ENCODE data around the gene AP2S1. TPM values are rescaled to one million over a fixed set of nuclear protein-coding genes. Genes with fewer than 3 reads are reported as not detected.
"Not testable (repeated sequence)": the region's sequence is repeated elsewhere in the genome, so short reads cannot be mapped to it uniquely, and the experiment has no call there.

The AP2S1 gene
- total RNA-seq, 4 donors from 2014 or later: 3.8 to 59.1 (median 45.1) TPM

DNA sequence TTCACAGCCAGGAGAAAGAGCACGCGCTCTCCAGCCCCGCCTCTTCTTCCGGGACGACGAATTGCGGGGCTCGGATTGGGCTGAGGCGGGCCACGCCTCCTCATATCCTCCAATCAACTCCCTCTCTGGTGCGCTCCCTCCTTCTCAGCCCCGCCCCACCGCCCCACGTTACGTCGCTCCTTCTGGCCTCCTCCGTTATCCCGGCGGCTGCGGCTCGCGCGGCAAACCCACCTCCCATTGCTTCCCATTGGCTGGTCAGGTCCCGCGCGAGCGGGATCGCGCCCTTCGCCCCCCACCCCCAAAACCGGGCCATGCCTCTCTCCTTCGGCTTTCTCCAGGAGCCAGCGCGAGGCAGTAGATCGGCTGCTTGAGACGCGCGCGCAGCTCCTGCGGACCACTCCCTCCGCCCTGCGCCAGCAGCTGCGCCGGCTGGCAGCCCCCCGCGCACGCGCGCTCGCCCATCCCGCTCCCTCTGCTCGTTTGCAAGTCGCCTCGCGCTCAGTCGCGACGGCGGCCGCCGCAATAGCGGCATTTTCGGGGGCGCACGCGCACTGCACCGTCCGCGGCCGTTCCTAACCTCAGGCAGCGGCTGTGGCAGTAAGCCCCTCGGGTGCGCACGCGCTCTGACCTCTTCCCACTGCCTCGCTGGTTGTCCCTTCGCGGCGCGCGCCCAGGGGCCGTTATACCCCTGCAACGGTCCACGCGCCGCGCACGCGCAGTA lies 9.6 kb upstream of the AP2S1 start:
- intact Hi-C loops (cut with DNase I; ENCODE audit: low total_unique reads): loop anchor here (5.0 kb wide), 1 partner anchor 132 kb away; no protein-coding TSS in a partner anchor
- H3K4me3 ChIP-seq: peak overlapping the region; percentile 60 to 69
- H3K9me3 ChIP-seq: no peaks in the 10 kb centered on the region
- H3K27me3 ChIP-seq: no peaks in the 10 kb centered on the region
- peaks cover 0 to 7% of the 10 kb centered on the region in 2 donors for H3K4me1 ChIP-seq
- peak; percentile 97 to 99 for DNase-seq
- H3K36me3 ChIP-seq: no peaks in the 10 kb centered on the region
- peak; percentile 43 to 83 for TF ChIP-seq POLR2A (IDR thresholded peaks at IDR 0.05)
- TF ChIP-seq, protein P1, sequence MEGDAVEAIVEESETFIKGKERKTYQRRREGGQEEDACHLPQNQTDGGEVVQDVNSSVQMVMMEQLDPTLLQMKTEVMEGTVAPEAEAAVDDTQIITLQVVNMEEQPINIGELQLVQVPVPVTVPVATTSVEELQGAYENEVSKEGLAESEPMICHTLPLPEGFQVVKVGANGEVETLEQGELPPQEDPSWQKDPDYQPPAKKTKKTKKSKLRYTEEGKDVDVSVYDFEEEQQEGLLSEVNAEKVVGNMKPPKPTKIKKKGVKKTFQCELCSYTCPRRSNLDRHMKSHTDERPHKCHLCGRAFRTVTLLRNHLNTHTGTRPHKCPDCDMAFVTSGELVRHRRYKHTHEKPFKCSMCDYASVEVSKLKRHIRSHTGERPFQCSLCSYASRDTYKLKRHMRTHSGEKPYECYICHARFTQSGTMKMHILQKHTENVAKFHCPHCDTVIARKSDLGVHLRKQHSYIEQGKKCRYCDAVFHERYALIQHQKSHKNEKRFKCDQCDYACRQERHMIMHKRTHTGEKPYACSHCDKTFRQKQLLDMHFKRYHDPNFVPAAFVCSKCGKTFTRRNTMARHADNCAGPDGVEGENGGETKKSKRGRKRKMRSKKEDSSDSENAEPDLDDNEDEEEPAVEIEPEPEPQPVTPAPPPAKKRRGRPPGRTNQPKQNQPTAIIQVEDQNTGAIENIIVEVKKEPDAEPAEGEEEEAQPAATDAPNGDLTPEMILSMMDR (IDR thresholded peaks at IDR 0.05): no peak
- peak overlapping the region; percentile 97 for H3K27ac ChIP-seq

DNA sequence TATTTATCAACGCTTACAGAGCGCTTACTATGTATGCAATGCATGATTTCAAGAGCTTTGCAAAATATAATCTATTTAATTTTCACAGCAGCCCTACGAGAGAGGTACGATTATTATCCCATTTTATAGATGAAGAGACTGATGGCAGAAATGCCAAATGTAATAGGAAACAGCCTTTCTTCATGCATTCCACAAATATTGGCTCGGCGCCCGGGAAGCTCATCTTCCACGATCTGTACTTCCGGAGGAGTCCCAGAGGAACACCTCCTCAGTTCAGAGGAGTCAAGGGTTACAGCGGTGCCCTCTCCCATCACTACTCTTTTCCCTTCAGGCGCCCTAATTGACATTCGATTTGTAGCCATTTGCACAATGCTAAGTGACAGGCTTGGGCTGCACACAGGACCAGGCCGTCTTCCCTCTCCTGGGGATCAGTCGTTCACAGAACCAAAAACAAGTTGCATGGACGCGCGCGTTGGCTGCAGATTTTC lies 9.0 kb upstream of the AP2S1 start:
- Histone ChIP-seq H3K4me1 (peaks cover 0 to 7% of the 10 kb centered on the region in 2 donors), H3K36me3 (no peaks in the 10 kb centered on the region), H3K27ac (peak overlapping the region; percentile 97), H3K9me3 (no peaks in the 10 kb centered on the region), H3K4me3 (peak overlapping the region in 1 of 2 donors; percentile 20), H3K27me3 (no peaks in the 10 kb centered on the region)
- intact Hi-C loops (cut with DNase I; ENCODE audit: low total_unique reads): loop anchor here (5.0 kb wide), 1 partner anchor 133 kb away; no protein-coding TSS in a partner anchor
- TF ChIP-seq, protein P1 (IDR thresholded peaks at IDR 0.05): peak in 1 of 4 experiments; percentile 3
- TF ChIP-seq POLR2A (IDR thresholded peaks at IDR 0.05): no peak
- DNase-seq: peak; percentile 78 to 83

DNA sequence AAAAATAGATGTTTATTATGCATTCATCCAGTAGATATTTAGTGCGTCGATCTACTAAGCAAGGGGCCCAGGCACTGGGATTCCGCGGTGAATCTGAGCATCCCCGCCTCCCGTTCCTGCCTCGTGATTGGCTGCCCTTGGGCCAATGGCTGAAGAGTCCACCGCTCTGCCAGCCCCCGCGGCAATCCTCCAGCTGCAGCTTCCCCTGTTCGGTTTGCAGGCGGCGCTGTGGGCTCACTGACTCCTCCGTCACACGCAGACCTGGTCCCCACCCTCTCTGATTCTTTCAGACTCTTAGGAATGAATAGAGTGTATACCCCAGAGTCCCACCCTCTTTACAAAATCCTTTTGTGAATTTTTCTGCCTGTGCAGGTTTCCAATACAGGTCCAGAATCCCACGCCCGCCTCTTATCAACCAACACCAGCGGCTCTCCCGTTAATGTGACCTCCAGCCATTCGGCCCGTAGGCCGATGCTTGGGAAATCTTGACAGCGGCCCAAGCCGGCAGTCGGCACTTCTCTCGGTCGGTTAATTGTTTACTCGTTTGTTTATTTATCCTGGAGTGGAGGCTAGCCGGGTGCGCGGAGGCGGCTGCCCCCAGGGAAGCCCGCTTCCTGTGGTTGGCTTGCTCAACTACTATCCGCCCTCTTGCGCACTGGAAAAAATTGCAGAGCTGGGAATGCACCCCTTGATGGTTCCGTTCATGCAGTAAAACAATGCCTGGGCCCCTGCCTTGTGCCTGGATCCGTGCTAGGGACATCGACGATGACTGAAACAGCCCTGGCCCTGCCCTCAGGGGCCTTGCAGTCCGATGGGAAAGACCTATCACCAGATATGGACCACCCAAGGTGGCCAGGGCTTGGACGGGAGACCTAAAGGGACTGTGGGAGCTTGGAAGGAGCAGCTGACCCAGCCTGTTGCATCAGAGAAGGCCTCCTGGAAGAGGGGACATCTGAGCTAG lies 5.7 kb upstream of the AP2S1 start:
- Histone ChIP-seq H3K36me3 (no peaks in the 10 kb centered on the region), H3K4me3 (peak overlapping the region; percentile 28 to 47), H3K4me1 (no peaks in the 10 kb centered on the region), H3K27ac (peak overlapping the region; percentile 87), H3K9me3 (no peaks in the 10 kb centered on the region), H3K27me3 (no peaks in the 10 kb centered on the region)
- TF ChIP-seq POLR2A (IDR thresholded peaks at IDR 0.05): no peak
- TF ChIP-seq, protein P1 (IDR thresholded peaks at IDR 0.05): peak; percentile 76 to 93 (median 82)
- DNase-seq: peak; percentile 97
- intact Hi-C loops (cut with DNase I; ENCODE audit: low total_unique reads): no loop called here

DNA sequence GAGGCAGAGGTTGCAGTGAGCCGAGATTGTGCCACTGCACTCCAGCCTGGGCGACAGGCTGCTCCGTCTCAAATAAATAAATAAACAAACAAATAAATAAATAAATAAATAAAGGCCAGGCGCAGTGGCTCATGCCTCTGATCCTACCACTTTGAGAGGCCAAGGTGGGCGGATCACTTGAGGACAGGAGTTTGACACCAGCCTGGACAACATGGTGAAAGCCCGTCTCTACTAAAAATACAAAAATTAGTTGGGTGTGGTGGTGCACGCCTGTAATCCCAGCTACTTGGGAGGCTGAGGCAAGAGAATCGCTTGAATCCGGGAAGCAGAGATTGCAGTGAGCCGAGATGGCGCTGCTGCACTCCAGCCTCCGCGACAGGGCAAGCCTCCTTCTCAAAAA lies 4.1 kb upstream of the AP2S1 start:
- intact Hi-C loops (cut with DNase I; ENCODE audit: low total_unique reads); H3K4me3 ChIP-seq; H3K27ac ChIP-seq; H3K9me3 ChIP-seq; H3K4me1 ChIP-seq; H3K27me3 ChIP-seq; H3K36me3 ChIP-seq: not testable (repeated sequence)
- DNase-seq: peak; percentile 11 to 17

DNA sequence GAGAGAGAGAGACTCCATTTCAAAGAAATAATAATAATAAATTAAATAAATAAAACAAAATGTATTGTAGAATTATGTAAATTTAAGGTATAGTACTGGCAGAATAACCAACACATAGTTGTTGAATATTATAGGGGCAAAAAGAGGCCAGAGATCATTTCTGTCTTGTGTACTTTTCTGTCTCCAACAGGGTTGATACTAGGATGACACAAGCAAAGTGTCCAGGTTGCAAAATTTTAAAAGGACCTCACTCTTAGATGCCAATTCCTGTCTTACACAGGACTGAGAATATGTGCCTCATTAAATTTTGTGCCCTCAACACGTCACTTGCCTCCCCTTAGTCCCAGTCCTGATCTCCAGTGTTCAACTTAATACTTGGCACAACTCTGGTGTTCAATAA lies 2.2 kb upstream of the AP2S1 start:
- no peaks in the 10 kb centered on the region for H3K9me3 ChIP-seq
- no peak overlapping the region for H3K27ac ChIP-seq
- DNase-seq: no peak
- peaks cover 0 to 4% of the 10 kb centered on the region in 2 donors for H3K4me1 ChIP-seq
- no peak overlapping the region for H3K4me3 ChIP-seq
- no peaks in the 10 kb centered on the region for H3K27me3 ChIP-seq
- H3K36me3 ChIP-seq: no peaks in the 10 kb centered on the region
- TF ChIP-seq, protein P1 (IDR thresholded peaks at IDR 0.05): no peak
- no peak for TF ChIP-seq POLR2A (IDR thresholded peaks at IDR 0.05)
- intact Hi-C loops (cut with DNase I; ENCODE audit: low total_unique reads): no loop called here
